Mesenchymal stem cell (in vitro differentiated cells and primary cell): Measurements from ENCODE around the gene C5orf46.

Experiments
- DNase-seq: peaks from one replicate; pipeline ENCODE4 v3.0.0-alpha.2; 2013
- H2AFZ ChIP-seq: one replicate; pipeline ENCODE4 v1.6.1; 2013; ENCODE audit warnings: low read depth, mild to moderate bottlenecking, control low read depth, inconsistent platforms, low read length, moderate library complexity
- H2AK5ac ChIP-seq: 2 replicates; pipeline ENCODE4 v1.6.1; 2013; ENCODE audit warnings: low read length, moderate library complexity, mild to moderate bottlenecking, inconsistent platforms; ENCODE audit not compliant: severe bottlenecking
- H2BK120ac ChIP-seq: one replicate; pipeline ENCODE4 v1.6.1; 2013; ENCODE audit warnings: low read depth, mild to moderate bottlenecking, inconsistent platforms, low read length, moderate library complexity
- H2BK12ac ChIP-seq, 2 experiments: one replicate each; pipeline ENCODE4 v1.6.1; 2013; ENCODE audit warnings: inconsistent platforms in 2 of 2, low read length in 2 of 2, mild to moderate bottlenecking in 2 of 2, moderate library complexity in 2 of 2, control low read depth in 1 of 2
- H2BK15ac ChIP-seq: one replicate; pipeline ENCODE4 v1.6.1; 2013; ENCODE audit warnings: mild to moderate bottlenecking, low read depth, inconsistent platforms; ENCODE audit not compliant: poor library complexity, severe bottlenecking
- H2BK5ac ChIP-seq: 2 replicates; pipeline ENCODE4 v1.6.1; 2013; ENCODE audit warnings: low read depth, mild to moderate bottlenecking, low read length, control low read depth, inconsistent platforms; ENCODE audit not compliant: poor library complexity, severe bottlenecking
- H3K14ac ChIP-seq, 2 experiments: one replicate each; pipeline ENCODE4 v1.6.1; 2013; ENCODE audit warnings: inconsistent platforms in 2 of 2, low read length in 2 of 2, control low read depth in 1 of 2, mild to moderate bottlenecking in 1 of 2, moderate library complexity in 1 of 2
- H3K18ac ChIP-seq, 2 experiments: one replicate each; pipeline ENCODE4 v1.6.1; 2013; ENCODE audit warnings: inconsistent platforms in 2 of 2, low read length in 2 of 2, control low read depth in 1 of 2, low read depth in 1 of 2, mild to moderate bottlenecking in 1 of 2
- H3K23ac ChIP-seq, 2 experiments: one replicate each; pipeline ENCODE4 v1.6.1; 2013; ENCODE audit warnings: inconsistent platforms in 2 of 2, low read length in 2 of 2, mild to moderate bottlenecking in 2 of 2, moderate library complexity in 2 of 2, control low read depth in 1 of 2
- H3K27ac ChIP-seq: 2 replicates; pipeline ENCODE4 v1.5.1; 2013; ENCODE audit warnings: mild to moderate bottlenecking, moderate library complexity, low read length, control low read depth, inconsistent platforms; ENCODE audit not compliant: poor library complexity, severe bottlenecking
- H3K27me3 ChIP-seq, 2 experiments: 2 replicates each; pipeline versions ENCODE4 v1.6.1 to v1.7.0; 2013; ENCODE audit warnings: low read length in 2 of 2, mild to moderate bottlenecking in 2 of 2, moderate library complexity in 2 of 2, control low read depth in 1 of 2, inconsistent platforms in 1 of 2; ENCODE audit not compliant: control insufficient read depth in 1 of 2, insufficient read depth in 1 of 2
- H3K36me3 ChIP-seq, 2 experiments: 2 replicates each; pipeline versions ENCODE4 v1.6.1 to v1.7.0; 2013; ENCODE audit warnings: low read length in 2 of 2, control low read depth in 1 of 2, inconsistent platforms in 1 of 2, low read depth in 1 of 2, mild to moderate bottlenecking in 1 of 2; ENCODE audit not compliant: insufficient read depth in 2 of 2, control insufficient read depth in 1 of 2
- H3K4ac ChIP-seq, 2 experiments: one replicate each; pipeline ENCODE4 v1.6.1; 2013; ENCODE audit warnings: inconsistent platforms in 2 of 2, low read length in 2 of 2, mild to moderate bottlenecking in 2 of 2, moderate library complexity in 2 of 2, control low read depth in 1 of 2, low read depth in 1 of 2
- H3K4me1 ChIP-seq: 2 replicates; pipeline ENCODE4 v1.6.1; 2013; ENCODE audit warnings: low read depth, low read length, control low read depth; ENCODE audit not compliant: control insufficient read depth, insufficient read depth
- H3K4me2 ChIP-seq: 2 replicates; pipeline ENCODE4 v1.6.1; 2013; ENCODE audit warnings: low read length, mild to moderate bottlenecking, inconsistent platforms; ENCODE audit not compliant: poor library complexity, severe bottlenecking
- H3K4me3 ChIP-seq, 2 experiments: 2 replicates each; pipeline versions ENCODE4 v1.5.1 to v1.7.0; 2013; ENCODE audit warnings: low read length in 2 of 2, mild to moderate bottlenecking in 2 of 2, control low read depth in 1 of 2, low read depth in 1 of 2; ENCODE audit not compliant: insufficient read depth in 1 of 2
- H3K79me1 ChIP-seq: replicated peaks from 2 replicates; pipeline ENCODE4 v1.6.1; 2013; ENCODE audit warnings: mild to moderate bottlenecking, control low read depth, low read length, inconsistent platforms; ENCODE audit not compliant: poor library complexity, severe bottlenecking
- H3K9ac ChIP-seq: 2 replicates; pipeline ENCODE4 v1.7.0; 2013; ENCODE audit warnings: mild to moderate bottlenecking, low read length, moderate library complexity
- H3K9me3 ChIP-seq: 2 replicates; pipeline ENCODE4 v1.7.0; 2013; ENCODE audit warnings: mild to moderate bottlenecking, low read length; ENCODE audit not compliant: control insufficient read depth
- H4K8ac ChIP-seq: one replicate; pipeline ENCODE4 v1.6.1; 2013; ENCODE audit warnings: inconsistent platforms, mild to moderate bottlenecking, low read length, moderate library complexity
- H4K91ac ChIP-seq: one replicate; pipeline ENCODE4 v1.6.1; 2013; ENCODE audit warnings: mild to moderate bottlenecking, low read length, inconsistent platforms
- WGBS: methylation state at CpG from one replicate; pipeline ENCODE4 v1.1.7; 2013; ENCODE audit warnings: mixed read lengths; 5-methylcytosine and 5-hydroxymethylcytosine counted together

Gene C5orf46

DNA sequence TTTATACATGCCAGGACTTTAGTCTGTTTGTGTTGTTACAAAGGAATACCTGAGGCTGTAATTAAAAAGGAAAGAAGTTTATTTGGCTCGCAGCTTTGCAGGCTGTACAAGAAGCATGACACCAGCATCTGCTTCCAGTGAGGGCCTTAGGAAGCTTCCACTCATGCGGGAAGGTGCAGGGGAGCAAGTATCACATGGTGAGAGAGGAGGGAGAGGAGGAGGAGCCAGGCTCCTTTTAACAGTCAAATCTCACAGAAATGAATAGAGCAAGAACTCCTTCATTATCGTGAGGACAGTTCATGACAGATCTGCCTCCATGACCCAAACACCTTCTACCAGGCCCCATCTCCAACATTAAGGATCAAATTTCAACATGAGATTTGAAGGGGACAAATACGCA lies 18.7 kb upstream of the C5orf46 start:
- Histone ChIP-seq H2BK120ac (no peak overlapping the region), H2BK12ac (no peak overlapping the region), H3K4me1 (no peaks in the 10 kb centered on the region), H3K79me1 (no peaks in the 10 kb centered on the region), H3K27me3 (peaks cover 0 to 15% of the 10 kb centered on the region in 2 experiments), H3K23ac (no peak overlapping the region), H4K8ac (no peak overlapping the region), H3K36me3 (no peaks in the 10 kb centered on the region), H2BK15ac (no peak overlapping the region), H2BK5ac (no peak overlapping the region), H2AK5ac (no peak overlapping the region), H3K4ac (no peak overlapping the region), H3K9ac (no peak overlapping the region), H3K4me3 (no peak overlapping the region), H3K4me2 (no peak overlapping the region), H3K14ac (no peak overlapping the region), H3K18ac (no peak overlapping the region), H3K9me3 (no peaks in the 10 kb centered on the region), H4K91ac (peak overlapping the region; percentile 25), H2AFZ (no peak overlapping the region), H3K27ac (no peak overlapping the region)
- WGBS, result 78% methylated on average over 4 of the region's 4 CpGs
- no peak for DNase-seq

DNA sequence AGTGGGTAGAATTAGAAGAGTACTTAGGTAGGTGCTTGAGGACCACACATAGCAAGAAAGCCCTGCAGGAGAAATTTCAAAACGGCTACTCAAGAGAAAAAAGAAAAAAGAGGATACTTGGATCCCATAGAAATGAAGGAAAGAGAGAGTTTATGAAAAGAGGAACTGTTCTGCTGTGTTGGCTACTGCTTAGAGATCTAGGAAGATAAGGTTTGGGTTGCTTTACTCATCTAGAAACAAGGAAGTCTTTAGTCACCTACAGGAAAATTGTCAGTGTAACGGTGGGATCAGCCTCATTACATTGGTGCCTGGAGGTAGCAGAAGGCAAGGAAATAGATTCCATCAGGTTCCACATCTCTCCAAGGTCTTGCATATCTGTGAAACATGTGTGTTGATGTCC lies 14.8 kb upstream of the C5orf46 start:
- H4K91ac ChIP-seq, result no peak overlapping the region
- H3K4me3 ChIP-seq, result no peak overlapping the region
- H3K79me1 ChIP-seq, result no peaks in the 10 kb centered on the region
- no peak overlapping the region for H3K27ac ChIP-seq
- no peaks in the 10 kb centered on the region for H3K4me1 ChIP-seq
- H3K4me2 ChIP-seq, result no peak overlapping the region
- H2BK120ac ChIP-seq, result no peak overlapping the region
- no peak overlapping the region for H3K23ac ChIP-seq
- no peak overlapping the region for H3K4ac ChIP-seq
- H3K14ac ChIP-seq, result no peak overlapping the region
- no peak overlapping the region for H3K18ac ChIP-seq
- H2BK15ac ChIP-seq, result no peak overlapping the region
- no peak for DNase-seq
- no peak overlapping the region for H2AFZ ChIP-seq
- H4K8ac ChIP-seq, result no peak overlapping the region
- no peaks in the 10 kb centered on the region for H3K9me3 ChIP-seq
- H3K9ac ChIP-seq, result no peak overlapping the region
- peaks cover 0 to 9% of the 10 kb centered on the region in 2 experiments for H3K27me3 ChIP-seq
- no peak overlapping the region for H2AK5ac ChIP-seq
- no peaks in the 10 kb centered on the region for H3K36me3 ChIP-seq
- WGBS, result 86% methylated on average over 2 of the region's 2 CpGs
- no peak overlapping the region for H2BK12ac ChIP-seq
- H2BK5ac ChIP-seq, result no peak overlapping the region

DNA sequence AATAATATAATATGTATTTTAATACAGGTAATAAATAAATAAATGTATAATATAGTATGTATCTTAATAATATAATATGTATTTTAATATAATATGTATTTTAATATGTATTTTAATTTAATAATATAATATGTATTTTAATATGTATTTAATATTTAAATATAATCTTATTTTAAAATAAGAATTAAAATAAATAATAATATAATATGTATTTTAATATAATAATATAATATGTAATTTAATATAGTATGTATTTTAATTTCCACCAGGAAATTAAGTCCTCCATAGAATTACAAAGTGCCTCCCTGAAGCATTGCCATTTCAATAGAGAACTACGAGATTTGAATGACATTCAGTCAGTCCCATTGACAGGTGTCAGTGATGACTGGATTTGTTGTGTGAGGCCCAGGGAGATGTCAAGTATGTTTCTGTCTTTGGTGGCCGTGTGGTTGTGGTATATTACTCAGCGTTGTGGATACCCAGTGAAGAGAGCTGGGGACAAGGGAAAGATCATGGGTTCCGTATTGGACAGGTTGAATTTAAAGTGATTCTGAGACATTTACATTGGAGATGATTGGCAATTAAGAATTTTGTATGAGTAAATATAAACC lies 14.2 kb upstream of the C5orf46 start:
- Histone ChIP-seq H2AFZ (no peak overlapping the region), H2BK120ac (no peak overlapping the region), H3K27ac (no peak overlapping the region), H3K4me1 (no peaks in the 10 kb centered on the region), H3K4ac (no peak overlapping the region), H4K91ac (no peak overlapping the region), H3K4me2 (no peak overlapping the region), H2BK5ac (no peak overlapping the region), H2BK12ac (no peak overlapping the region), H3K36me3 (no peaks in the 10 kb centered on the region), H3K14ac (no peak overlapping the region), H3K18ac (no peak overlapping the region), H2BK15ac (no peak overlapping the region), H3K23ac (no peak overlapping the region), H3K27me3 (peaks cover 0 to 9% of the 10 kb centered on the region in 2 experiments), H2AK5ac (no peak overlapping the region), H3K9me3 (no peaks in the 10 kb centered on the region), H4K8ac (no peak overlapping the region), H3K4me3 (no peak overlapping the region), H3K79me1 (no peaks in the 10 kb centered on the region), H3K9ac (no peak overlapping the region)
- no peak for DNase-seq
- 90% methylated on average over 4 of the region's 4 CpGs for WGBS

DNA sequence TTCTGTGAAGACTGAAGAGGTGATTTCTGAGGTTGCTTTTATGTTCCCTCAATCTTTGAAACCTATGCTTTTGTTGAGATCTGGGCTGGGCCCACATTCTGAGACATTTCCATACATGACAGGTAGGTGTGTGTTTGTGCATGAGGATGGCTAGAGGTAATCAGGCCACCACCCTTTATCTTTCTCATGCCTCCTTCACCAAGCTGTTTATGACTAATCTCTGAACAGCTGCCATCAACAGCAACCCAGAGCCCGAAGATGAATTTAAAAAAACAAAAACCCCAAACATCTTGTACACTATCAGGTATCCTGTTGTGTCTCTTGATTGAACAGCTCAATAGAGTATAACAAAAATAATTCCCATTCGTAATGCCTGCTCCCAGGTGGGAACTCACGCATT lies 12.6 kb upstream of the C5orf46 start:
- WGBS, result 31% methylated on average over 2 of the region's 3 CpGs

More for the DNA sequence above, 12.6 kb upstream of the C5orf46 start:
- Histone ChIP-seq H3K14ac (no peak overlapping the region), H3K79me1 (no peaks in the 10 kb centered on the region), H2AFZ (no peak overlapping the region), H3K18ac (no peak overlapping the region), H3K4me3 (no peak overlapping the region), H4K91ac (no peak overlapping the region), H3K23ac (no peak overlapping the region), H3K27ac (no peak overlapping the region), H3K4me2 (no peak overlapping the region), H3K9me3 (no peaks in the 10 kb centered on the region), H2BK15ac (no peak overlapping the region), H2AK5ac (no peak overlapping the region), H3K4me1 (no peaks in the 10 kb centered on the region), H3K9ac (no peak overlapping the region), H2BK120ac (no peak overlapping the region), H3K4ac (no peak overlapping the region), H2BK5ac (no peak overlapping the region), H2BK12ac (no peak overlapping the region), H4K8ac (no peak overlapping the region), H3K27me3 (peaks cover 0 to 3% of the 10 kb centered on the region in 2 experiments), H3K36me3 (no peaks in the 10 kb centered on the region)
- DNase-seq, result no peak
